GM23248 (cell line): ENCODE data around the gene STEAP3.

Experiments
- EZH2 ChIP-seq: fragments of 200-600 bp; sonication (generic); IDR thresholded peaks from 2 replicates; pipeline ENCODE4 v1.6.1; 2018; ENCODE audit warnings: antibody characterized with exemption, mild to moderate bottlenecking; ENCODE audit not compliant: insufficient read depth, poor library complexity, severe bottlenecking
- EZH2phosphoT487 ChIP-seq: fragments of 200-600 bp; sonication (generic); IDR thresholded peaks from 2 replicates; pipeline ENCODE4 v1.6.1; 2018; ENCODE audit warnings: antibody characterized with exemption, moderate library complexity, mild to moderate bottlenecking, low read depth; ENCODE audit not compliant: insufficient read depth

GRCh38 chr2:119307419-119308140 lies 83.9 kb downstream of the STEAP3 start:
- no peak for TF ChIP-seq EZH2phosphoT487
- no peak for TF ChIP-seq EZH2
